Caco-2 (cell line): ENCODE data around the gene FGF1. TPM values are rescaled to one million over a fixed set of nuclear protein-coding genes. Genes with fewer than 3 reads are reported as not detected.

ENCODE experiments used
- BruUV-seq: library from RNA; stranded (reverse); fragments of 400-500 nt; replicated peaks from 2 replicates; lab custom pipeline; 2021; lab: Mats Ljungman, UMichigan
- CTCF ChIA-PET: fragments of 300-600 bp; sonication (Branson Sonifier 250); formaldehyde crosslinking; loops from one replicate; lab custom pipeline; 2022; ENCODE audit warnings: antibody characterized with exemption; lab: Charles Lee
- POLR2A ChIA-PET: fragments of 300-600 bp; sonication (Branson Sonifier 250); formaldehyde crosslinking; loops from one replicate; lab custom pipeline; 2022; ENCODE audit warnings: antibody characterized with exemption; lab: Charles Lee
- DNase-seq, 2 experiments: peaks; one replicate each; pipeline versions ENCODE4 v3.0.0 to v3.0.0-alpha.2; 2020 to 2022
- H3K27me3 ChIP-seq: replicated peaks from 2 replicates; pipeline ENCODE4 v1.6.0; 2011; ENCODE audit warnings: low read length; ENCODE audit not compliant: control insufficient read depth, insufficient read depth
- H3K36me3 ChIP-seq: 2 replicates; pipeline ENCODE4 v1.5.1; 2011; ENCODE audit warnings: low read length; ENCODE audit not compliant: control insufficient read depth, insufficient read depth
- H3K4me1 ChIP-seq: fragments of 250-450 bp; sonication (Bioruptor Pico); 2 replicates; pipeline ENCODE4 v1.5.1; 2020; ENCODE audit warnings: mild to moderate bottlenecking
- H3K4me3 ChIP-seq: 2 replicates; pipeline ENCODE4 v1.5.1; 2011; ENCODE audit warnings: low read depth, mild to moderate bottlenecking, control low read depth, low read length
- H3K9me3 ChIP-seq: fragments of 250-450 bp; sonication (Bioruptor Pico); 2 replicates; pipeline ENCODE4 v1.5.1; 2020; ENCODE audit warnings: mild to moderate bottlenecking, moderate library complexity
- H3K27ac Mint-ChIP-seq: one replicate; pipeline ENCODE4 v1.8.0; 2022; ENCODE audit warnings: mixed read lengths; ENCODE audit not compliant: unreplicated experiment
- H3K27me3 Mint-ChIP-seq: one replicate; pipeline ENCODE4 v1.8.0; 2022; ENCODE audit warnings: mixed read lengths; ENCODE audit not compliant: insufficient read depth, unreplicated experiment
- H3K36me3 Mint-ChIP-seq: one replicate; pipeline ENCODE4 v1.8.0; 2022; ENCODE audit warnings: mild to moderate bottlenecking, mixed read lengths; ENCODE audit not compliant: insufficient read depth, unreplicated experiment
- H3K4me1 Mint-ChIP-seq: one replicate; pipeline ENCODE4 v1.8.0; 2022; ENCODE audit warnings: low read depth, mixed read lengths; ENCODE audit not compliant: unreplicated experiment
- H3K4me3 Mint-ChIP-seq: one replicate; pipeline ENCODE4 v1.8.0; 2022; ENCODE audit warnings: mild to moderate bottlenecking, moderate library complexity, mixed read lengths; ENCODE audit not compliant: unreplicated experiment
- H3K9me3 Mint-ChIP-seq: one replicate; pipeline ENCODE4 v1.8.0; 2022; ENCODE audit warnings: mixed read lengths; ENCODE audit not compliant: unreplicated experiment
- CTCF ChIP-seq, 2 experiments: fragments of 200-600 bp in 1 of 2; IDR thresholded peaks; 1 replicate in 1 of 2; 2 replicates in 1 of 2; pipeline versions ENCODE4 v1.5.1 to v1.8.0; 2011 to 2022; ENCODE audit warnings: antibody characterized with exemption in 1 of 2, control low read depth in 1 of 2, inconsistent platforms in 1 of 2, low read depth in 1 of 2, low read length in 1 of 2, mild to moderate bottlenecking in 1 of 2, moderate library complexity in 1 of 2; ENCODE audit not compliant: insufficient read depth in 1 of 2, severe bottlenecking in 1 of 2, unreplicated experiment in 1 of 2
- intact Hi-C: fragments of 100-400 bp; cut with micrococcal nuclease; formaldehyde crosslinking; loops from one replicate; pipeline ENCODE4 v1.10.0; 2022; ENCODE audit not compliant: unreplicated experiment
- total RNA-seq: library from RNA; stranded (reverse); gene quantifications from 2 replicates; pipeline ENCODE4 v1.2.3, GENCODE V29; 2022

The FGF1 gene
- total RNA-seq, 1 experiment from 2014 or later, result not detected

GRCh38 chr5:142697356-142698255 is 11.7 kb upstream of the FGF1 start:
- ChIA-PET CTCF (interaction anchor here (1.3 to 3.5 kb wide), 5 partner anchors 11 to 87 kb away, joined by 3 to 76 read pairs (median 6); no protein-coding TSS in a partner anchor), POLR2A (no interaction called here)
- no peak for TF ChIP-seq CTCF (IDR thresholded peaks at IDR 0.05; ENCODE audit: insufficient read depth in 1 of 2, low read depth in 1 of 2, low read length in 1 of 2, severe bottlenecking in 1 of 2, unreplicated experiment in 1 of 2)
- H3K27ac Mint-ChIP-seq, result no peak overlapping the region
- Histone ChIP-seq H3K4me3 (no peak overlapping the region), H3K4me1 (no peaks in the 10 kb centered on the region), H3K36me3 (no peaks in the 10 kb centered on the region), H3K27me3 (no peaks in the 10 kb centered on the region; the same call in none of the 2 replicates), H3K9me3 (no peaks in the 10 kb centered on the region)
- DNase-seq, result no peak
- no peak overlapping the region for H3K4me3 Mint-ChIP-seq
- H3K36me3 Mint-ChIP-seq, result no peaks in the 10 kb centered on the region
- H3K27me3 Mint-ChIP-seq, result peaks cover 7% of the 10 kb centered on the region
- BruUV-seq, result no TSS peak
- no peaks in the 10 kb centered on the region for H3K4me1 Mint-ChIP-seq
- H3K9me3 Mint-ChIP-seq, result no peaks in the 10 kb centered on the region
- intact Hi-C loops, result loop anchor here (5.0 kb wide), 2 partner anchors 150 to 545 kb away; no protein-coding TSS in a partner anchor

- Mint-ChIP-seq H3K36me3 (no peaks in the 10 kb centered on the region), H3K27ac (no peak overlapping the region), H3K4me1 (no peaks in the 10 kb centered on the region), H3K9me3 (no peaks in the 10 kb centered on the region), H3K27me3 (peaks cover 5% of the 10 kb centered on the region), H3K4me3 (no peak overlapping the region)
- Histone ChIP-seq H3K9me3 (no peaks in the 10 kb centered on the region), H3K27me3 (no peaks in the 10 kb centered on the region; the same call in none of the 2 replicates), H3K36me3 (no peaks in the 10 kb centered on the region), H3K4me1 (no peaks in the 10 kb centered on the region), H3K4me3 (no peak overlapping the region)
- POLR2A ChIA-PET, result no interaction called here
- no TSS peak for BruUV-seq
- TF ChIP-seq CTCF (IDR thresholded peaks at IDR 0.05; ENCODE audit: insufficient read depth in 1 of 2, low read depth in 1 of 2, low read length in 1 of 2, severe bottlenecking in 1 of 2, unreplicated experiment in 1 of 2), result no peak
- CTCF ChIA-PET, result interaction anchor here (1.2 kb wide), 1 partner anchor 41 kb away, joined by 5 read pairs; no protein-coding TSS in a partner anchor
- DNase-seq, result no peak
- intact Hi-C loops, result loop anchor here (5.0 kb wide), 2 partner anchors 149 to 544 kb away; no protein-coding TSS in a partner anchor
Observed at GRCh38 chr5:142696379-142696778, 10.5 kb upstream of the FGF1 start.

- no TSS peak for BruUV-seq
- H3K27me3 Mint-ChIP-seq, result peaks cover 4% of the 10 kb centered on the region
- no peaks in the 10 kb centered on the region; the same call in none of the 2 replicates for H3K27me3 ChIP-seq
Observed at GRCh38 chr5:142694092-142694856, 8.4 kb upstream of the FGF1 start.

More at GRCh38 chr5:142694092-142694856, 8.4 kb upstream of the FGF1 start:
- POLR2A ChIA-PET, result no interaction called here
- no peaks in the 10 kb centered on the region for H3K4me1 ChIP-seq
- Mint-ChIP-seq H3K27ac (no peak overlapping the region), H3K4me1 (peaks cover 10% of the 10 kb centered on the region), H3K4me3 (no peak overlapping the region), H3K36me3 (no peaks in the 10 kb centered on the region), H3K9me3 (no peaks in the 10 kb centered on the region)
- no peaks in the 10 kb centered on the region for H3K9me3 ChIP-seq
- CTCF ChIA-PET, result interaction anchor here (1.1 kb wide), 1 partner anchor 39 kb away, joined by 4 read pairs; no protein-coding TSS in a partner anchor
- H3K36me3 ChIP-seq, result no peaks in the 10 kb centered on the region
- peak in 1 of 2 experiments; percentile 15 for TF ChIP-seq CTCF (IDR thresholded peaks at IDR 0.05; ENCODE audit: insufficient read depth in 1 of 2, low read depth in 1 of 2, low read length in 1 of 2, severe bottlenecking in 1 of 2, unreplicated experiment in 1 of 2)
- intact Hi-C loops, result no loop called here
- no peak overlapping the region for H3K4me3 ChIP-seq
- DNase-seq, result no peak
